Neural progenitor cell (in vitro differentiated cells): ENCODE measurements around the gene INPP5E. TPM values are rescaled to one million over a fixed set of nuclear protein-coding genes. Genes with fewer than 3 reads are reported as not detected.

Experiments used
- DNase-seq: peaks from one replicate; pipeline ENCODE4 v3.0.0-alpha.2; 2016; ENCODE audit warnings: low spot score
- H2AFZ ChIP-seq: fragments of 200-600 bp; sonication (generic); replicated peaks from 2 replicates; pipeline ENCODE4 v1.6.1; 2016; ENCODE audit warnings: antibody characterized with exemption
- H3F3A ChIP-seq: fragments of 200-600 bp; sonication (generic); 2 replicates; pipeline ENCODE4 v1.6.1; 2016; ENCODE audit warnings: antibody characterized with exemption, low read depth
- H3K27ac ChIP-seq: fragments of 200-600 bp; sonication (generic); 2 replicates; pipeline ENCODE4 v1.5.1; 2016; ENCODE audit warnings: mild to moderate bottlenecking
- H3K27me3 ChIP-seq: fragments of 200-600 bp; sonication (generic); 2 replicates; pipeline ENCODE4 v1.6.1; 2016; ENCODE audit warnings: mild to moderate bottlenecking, moderate library complexity
- H3K36me3 ChIP-seq: fragments of 200-600 bp; sonication (generic); 2 replicates; pipeline ENCODE4 v1.5.1; 2016
- H3K4me1 ChIP-seq: fragments of 200-600 bp; sonication (generic); 2 replicates; pipeline ENCODE4 v1.6.1; 2016; ENCODE audit warnings: mixed run types
- H3K4me2 ChIP-seq: fragments of 200-600 bp; sonication (generic); 2 replicates; pipeline ENCODE4 v1.6.1; 2016
- H3K4me3 ChIP-seq: fragments of 200-600 bp; sonication (generic); 2 replicates; pipeline ENCODE4 v1.5.1; 2016
- H3K79me2 ChIP-seq: fragments of 200-600 bp; sonication (generic); 2 replicates; pipeline ENCODE4 v1.6.1; 2016; ENCODE audit warnings: low read depth
- H3K9ac ChIP-seq: fragments of 200-600 bp; sonication (generic); 2 replicates; pipeline ENCODE4 v1.6.1; 2016
- H3K9me3 ChIP-seq: fragments of 200-600 bp; sonication (generic); 2 replicates; pipeline ENCODE4 v1.5.1; 2016; ENCODE audit warnings: low read depth
- H4K20me1 ChIP-seq: fragments of 200-600 bp; sonication (generic); 2 replicates; pipeline ENCODE4 v1.6.1; 2016; ENCODE audit warnings: low read depth
- H3K27ac Mint-ChIP-seq: 3 replicates; pipeline ENCODE4 v1.8.0; 2021; ENCODE audit warnings: mixed read lengths
- H3K27me3 Mint-ChIP-seq: 2 replicates; pipeline ENCODE4 v1.8.0; 2022; ENCODE audit warnings: low read depth, mild to moderate bottlenecking, inconsistent platforms, moderate library complexity, mixed read lengths; ENCODE audit not compliant: insufficient read depth
- H3K36me3 Mint-ChIP-seq: 3 replicates; pipeline ENCODE4 v1.8.0; 2021; ENCODE audit warnings: mixed read lengths
- H3K4me1 Mint-ChIP-seq: 3 replicates; pipeline ENCODE4 v1.8.0; 2021; ENCODE audit warnings: mixed read lengths
- H3K4me3 Mint-ChIP-seq: 3 replicates; pipeline ENCODE4 v1.8.0; 2021; ENCODE audit warnings: mild to moderate bottlenecking, moderate library complexity, mixed read lengths
- H3K9me3 Mint-ChIP-seq: 3 replicates; pipeline ENCODE4 v1.8.0; 2020; ENCODE audit warnings: mixed read lengths
- CTCF ChIP-seq: fragments of 200-600 bp; sonication (generic); IDR thresholded peaks from 2 replicates; pipeline ENCODE4 v1.5.1; 2017; ENCODE audit warnings: antibody characterized with exemption, mild to moderate bottlenecking
- EZH2 ChIP-seq: fragments of 200-600 bp; sonication (generic); IDR thresholded peaks from 2 replicates; pipeline ENCODE4 v1.6.1; 2017; ENCODE audit warnings: antibody characterized with exemption, mild to moderate bottlenecking, moderate library complexity
- EZH2phosphoT487 ChIP-seq: fragments of 200-600 bp; sonication (generic); IDR thresholded peaks from 2 replicates; pipeline ENCODE4 v1.6.1; 2017; ENCODE audit warnings: antibody characterized with exemption
- total RNA-seq: library from RNA; depleted of rRNA; stranded (reverse); fragments of >200 nt; gene quantifications from 2 replicates; pipeline ENCODE4 v1.2.3, GENCODE V29; 2015; ENCODE audit warnings: low replicate concordance

Gene INPP5E
- total RNA-seq, 1 donor from 2014 or later = 8.8 TPM

- peaks cover 28% of the 10 kb centered on the region for H3K36me3 Mint-ChIP-seq
- H3K4me2 ChIP-seq = no peak overlapping the region
- H3K4me3 Mint-ChIP-seq = no peak overlapping the region
- H4K20me1 ChIP-seq = peaks cover 21% of the 10 kb centered on the region
- H3K27me3 ChIP-seq = no peaks in the 10 kb centered on the region
- H3K9ac ChIP-seq = no peak overlapping the region
- no peaks in the 10 kb centered on the region for H3K9me3 ChIP-seq
- H3K9me3 Mint-ChIP-seq = no peaks in the 10 kb centered on the region
- no peak overlapping the region for H3K4me3 ChIP-seq
- peaks cover 22% of the 10 kb centered on the region for H3F3A ChIP-seq
- TF ChIP-seq CTCF = no peak
- no peak for TF ChIP-seq EZH2
- no peak for TF ChIP-seq EZH2phosphoT487
- peaks cover 9% of the 10 kb centered on the region for H3K27me3 Mint-ChIP-seq
- no peak for DNase-seq
- H3K4me1 ChIP-seq = no peaks in the 10 kb centered on the region
- no peak overlapping the region for H2AFZ ChIP-seq
- H3K4me1 Mint-ChIP-seq = no peaks in the 10 kb centered on the region
- no peak overlapping the region for H3K27ac Mint-ChIP-seq
- no peak overlapping the region for H3K27ac ChIP-seq
- H3K79me2 ChIP-seq = peaks cover 6% of the 10 kb centered on the region
- H3K36me3 ChIP-seq = no peaks in the 10 kb centered on the region
Measured at GRCh38 chr9:136443687-136444086, 4.0 kb upstream of the INPP5E start.

- H3K27me3 Mint-ChIP-seq = peaks cover 12% of the 10 kb centered on the region
- Histone ChIP-seq H3K79me2 (peaks cover 12% of the 10 kb centered on the region), H3F3A (peaks cover 22% of the 10 kb centered on the region), H3K27ac (no peak overlapping the region), H3K4me1 (peaks cover 2% of the 10 kb centered on the region), H3K9me3 (no peaks in the 10 kb centered on the region), H3K4me2 (no peak overlapping the region), H3K36me3 (no peaks in the 10 kb centered on the region), H4K20me1 (peaks cover 27% of the 10 kb centered on the region), H3K9ac (no peak overlapping the region), H2AFZ (no peak overlapping the region), H3K27me3 (no peaks in the 10 kb centered on the region), H3K4me3 (no peak overlapping the region)
- H3K27ac Mint-ChIP-seq = no peak overlapping the region
- peaks cover 3% of the 10 kb centered on the region for H3K4me1 Mint-ChIP-seq
- H3K4me3 Mint-ChIP-seq = no peak overlapping the region
- no peaks in the 10 kb centered on the region for H3K9me3 Mint-ChIP-seq
- peaks cover 26% of the 10 kb centered on the region for H3K36me3 Mint-ChIP-seq
- TF ChIP-seq EZH2phosphoT487 = no peak
- TF ChIP-seq CTCF = no peak
- no peak for TF ChIP-seq EZH2
- DNase-seq = no peak
Measured at GRCh38 chr9:136443087-136443486, 3.4 kb upstream of the INPP5E start.

- Histone ChIP-seq H3K36me3 (no peaks in the 10 kb centered on the region), H3F3A (peaks cover 22% of the 10 kb centered on the region), H3K9ac (no peak overlapping the region), H4K20me1 (peaks cover 35% of the 10 kb centered on the region), H3K4me1 (peaks cover 9% of the 10 kb centered on the region), H3K4me3 (no peak overlapping the region), H3K4me2 (no peak overlapping the region), H3K9me3 (no peaks in the 10 kb centered on the region), H3K79me2 (peaks cover 20% of the 10 kb centered on the region), H3K27ac (no peak overlapping the region), H3K27me3 (no peaks in the 10 kb centered on the region), H2AFZ (no peak overlapping the region)
- H3K4me3 Mint-ChIP-seq = no peak overlapping the region
- peaks cover 10% of the 10 kb centered on the region for H3K4me1 Mint-ChIP-seq
- no peak overlapping the region for H3K27ac Mint-ChIP-seq
- DNase-seq = no peak
- no peak for TF ChIP-seq EZH2
- TF ChIP-seq EZH2phosphoT487 = no peak
- TF ChIP-seq CTCF = no peak
- no peaks in the 10 kb centered on the region for H3K9me3 Mint-ChIP-seq
- H3K27me3 Mint-ChIP-seq = peaks cover 17% of the 10 kb centered on the region
- H3K36me3 Mint-ChIP-seq = peaks cover 23% of the 10 kb centered on the region
Measured at GRCh38 chr9:136442265-136442664, 2.6 kb upstream of the INPP5E start.
